H9 (cell line): ENCODE measurements around the gene HAUS2. TPM values are rescaled to one million over a fixed set of nuclear protein-coding genes. Genes with fewer than 3 reads are reported as not detected.

Source experiments
- DNase-seq: peaks from one replicate; pipeline ENCODE4 v3.0.0-alpha.2; 2017
- H2AFZ ChIP-seq: one replicate; pipeline ENCODE4 v1.6.1; 2013; ENCODE audit warnings: mild to moderate bottlenecking, low read length, control low read depth, moderate library complexity
- H2AK5ac ChIP-seq: 2 replicates; pipeline ENCODE4 v1.6.1; 2013; ENCODE audit warnings: low read length, control low read depth, mixed read lengths; ENCODE audit not compliant: insufficient read length
- H2BK120ac ChIP-seq: one replicate; pipeline ENCODE4 v1.6.1; 2013; ENCODE audit warnings: low read depth, mild to moderate bottlenecking, low read length, control low read depth, inconsistent platforms; ENCODE audit not compliant: poor library complexity, severe bottlenecking
- H2BK12ac ChIP-seq: 2 replicates; pipeline ENCODE4 v1.6.1; 2013; ENCODE audit warnings: low read length, control low read depth, mixed read lengths, low read depth; ENCODE audit not compliant: insufficient read length
- H2BK15ac ChIP-seq: 2 replicates; pipeline ENCODE4 v1.6.1; 2013; ENCODE audit warnings: low read depth, low read length, control low read depth
- H2BK20ac ChIP-seq: one replicate; pipeline ENCODE4 v1.6.1; 2013; ENCODE audit warnings: low read depth, mild to moderate bottlenecking, low read length, control low read depth, inconsistent platforms; ENCODE audit not compliant: poor library complexity, severe bottlenecking
- H2BK5ac ChIP-seq: 2 replicates; pipeline ENCODE4 v1.6.1; 2013; ENCODE audit warnings: low read length, control low read depth, mixed read lengths; ENCODE audit not compliant: insufficient read length
- H3K14ac ChIP-seq: 2 replicates; pipeline ENCODE4 v1.6.1; 2013; ENCODE audit warnings: low read length, control low read depth; ENCODE audit not compliant: insufficient read depth
- H3K18ac ChIP-seq: 2 replicates; pipeline ENCODE4 v1.6.1; 2013; ENCODE audit warnings: low read depth, mild to moderate bottlenecking, mixed read lengths, low read length, control low read depth; ENCODE audit not compliant: insufficient read length
- H3K23ac ChIP-seq: 2 replicates; pipeline ENCODE4 v1.6.1; 2013; ENCODE audit warnings: low read length, control low read depth, mixed read lengths, low read depth; ENCODE audit not compliant: insufficient read length
- H3K23me2 ChIP-seq: 2 replicates; pipeline ENCODE4 v1.6.1; 2013; ENCODE audit warnings: low read depth, mild to moderate bottlenecking, mixed read lengths, low read length, control low read depth; ENCODE audit not compliant: insufficient read length, poor library complexity, severe bottlenecking
- H3K27ac ChIP-seq: 2 replicates; pipeline ENCODE4 v1.5.1; 2013; ENCODE audit warnings: low read length, control low read depth, mixed read lengths, low read depth; ENCODE audit not compliant: insufficient read length
- H3K27me3 ChIP-seq: 2 replicates; pipeline ENCODE4 v1.6.1; 2013; ENCODE audit warnings: low read length, control low read depth, inconsistent platforms; ENCODE audit not compliant: insufficient read depth
- H3K4ac ChIP-seq: 2 replicates; pipeline ENCODE4 v1.6.1; 2013; ENCODE audit warnings: low read depth, mild to moderate bottlenecking, control low read depth, inconsistent platforms, low read length, moderate library complexity
- H3K4me1 ChIP-seq: 2 replicates; pipeline ENCODE4 v1.6.1; 2013; ENCODE audit warnings: low read length, control low read depth, inconsistent platforms; ENCODE audit not compliant: insufficient read depth
- H3K4me2 ChIP-seq: 2 replicates; pipeline ENCODE4 v1.6.1; 2013; ENCODE audit warnings: low read length, control low read depth, mixed read lengths; ENCODE audit not compliant: insufficient read length, insufficient read depth
- H3K56ac ChIP-seq: 2 replicates; pipeline ENCODE4 v1.6.1; 2013; ENCODE audit warnings: low read depth, mild to moderate bottlenecking, mixed read lengths, low read length, control low read depth; ENCODE audit not compliant: insufficient read length
- H3K79me1 ChIP-seq: 2 replicates; pipeline ENCODE4 v1.6.1; 2013; ENCODE audit warnings: low read depth, mild to moderate bottlenecking, moderate library complexity, low read length, control low read depth, inconsistent platforms; ENCODE audit not compliant: insufficient read depth, poor library complexity, severe bottlenecking
- H3K79me2 ChIP-seq: 2 replicates; pipeline ENCODE4 v1.6.1; 2013; ENCODE audit warnings: low read length, control low read depth, inconsistent platforms; ENCODE audit not compliant: insufficient read depth
- H3K9ac ChIP-seq: 2 replicates; pipeline ENCODE4 v1.6.1; 2013; ENCODE audit warnings: low read length, control low read depth, mixed read lengths; ENCODE audit not compliant: insufficient read length; ENCODE audit errors: extremely low read depth
- H3K9me3 ChIP-seq: one replicate; pipeline ENCODE4 v1.6.1; 2013; ENCODE audit warnings: low read depth, low read length, inconsistent platforms; ENCODE audit not compliant: control insufficient read depth
- H3T11ph ChIP-seq: one replicate; pipeline ENCODE4 v1.6.1; 2013; ENCODE audit warnings: mild to moderate bottlenecking, low read length, control low read depth, inconsistent platforms
- H4K20me1 ChIP-seq: one replicate; pipeline ENCODE4 v1.6.1; 2013; ENCODE audit not compliant: control insufficient read depth, insufficient read length, insufficient read depth
- H4K5ac ChIP-seq: 2 replicates; pipeline ENCODE4 v1.6.1; 2013; ENCODE audit warnings: low read depth, mild to moderate bottlenecking, mixed read lengths, low read length, control low read depth; ENCODE audit not compliant: insufficient read length
- H4K8ac ChIP-seq: replicated peaks from 2 replicates; pipeline ENCODE4 v1.6.1; 2013; ENCODE audit warnings: low read length, control low read depth, mixed read lengths, low read depth; ENCODE audit not compliant: insufficient read length
- H4K91ac ChIP-seq: 2 replicates; pipeline ENCODE4 v1.6.1; 2013; ENCODE audit warnings: low read depth, mild to moderate bottlenecking, moderate library complexity, mixed read lengths, low read length, control low read depth; ENCODE audit not compliant: insufficient read length
- H3K27ac Mint-ChIP-seq, 3 experiments: 2 replicates in 2 of 3; 3 replicates in 1 of 3; pipeline ENCODE4 v1.8.0; 2020 to 2021; ENCODE audit warnings: mixed read lengths in 3 of 3, mild to moderate bottlenecking in 1 of 3, moderate library complexity in 1 of 3
- H3K27me3 Mint-ChIP-seq: 2 replicates; pipeline ENCODE4 v1.8.0; 2021; ENCODE audit warnings: low read depth, mild to moderate bottlenecking, moderate library complexity, mixed read lengths
- H3K36me3 Mint-ChIP-seq, 3 experiments: 2 replicates in 2 of 3; 3 replicates in 1 of 3; pipeline ENCODE4 v1.8.0; 2020 to 2021; ENCODE audit warnings: low read depth in 3 of 3, mixed read lengths in 3 of 3; ENCODE audit not compliant: insufficient read depth in 1 of 3
- H3K4me1 Mint-ChIP-seq, 2 experiments: 2 replicates each; pipeline ENCODE4 v1.8.0; 2020; ENCODE audit warnings: mixed read lengths in 2 of 2
- H3K4me3 Mint-ChIP-seq, 2 experiments: 2 replicates in 1 of 2; 3 replicates in 1 of 2; pipeline ENCODE4 v1.8.0; 2020 to 2021; ENCODE audit warnings: mild to moderate bottlenecking in 2 of 2, mixed read lengths in 2 of 2, moderate library complexity in 1 of 2
- H3K9me3 Mint-ChIP-seq, 2 experiments: 2 replicates in 1 of 2; 3 replicates in 1 of 2; pipeline ENCODE4 v1.8.0; 2020; ENCODE audit warnings: mild to moderate bottlenecking in 2 of 2, mixed read lengths in 2 of 2, moderate library complexity in 1 of 2
- WGBS: extraction: QIAGEN DNeasy Blood & Tissue Kit; methylation state at CpG from one replicate; pipeline ENCODE4 v1.1.7; 2013; ENCODE audit warnings: missing lambda C conversion rate, low lambda C conversion rate, mixed read lengths; ENCODE audit not compliant: insufficient read length; ENCODE audit errors: extremely low coverage; 5-methylcytosine and 5-hydroxymethylcytosine counted together
- total RNA-seq: library from RNA; stranded (reverse); gene quantifications from 2 replicates; pipeline ENCODE4 v1.2.1, GENCODE V29; 2021
- TF ChIP-seq, protein P1 (sequence below): fragments of 200-600 bp; sonication (generic); conservative IDR thresholded peaks from 3 replicates; pipeline ENCODE4 v1.8.0; 2021; ENCODE audit warnings: antibody characterized with exemption, mild to moderate bottlenecking

The HAUS2 gene
- total RNA-seq, 1 experiment from 2014 or later = 42.5 TPM

DNA sequence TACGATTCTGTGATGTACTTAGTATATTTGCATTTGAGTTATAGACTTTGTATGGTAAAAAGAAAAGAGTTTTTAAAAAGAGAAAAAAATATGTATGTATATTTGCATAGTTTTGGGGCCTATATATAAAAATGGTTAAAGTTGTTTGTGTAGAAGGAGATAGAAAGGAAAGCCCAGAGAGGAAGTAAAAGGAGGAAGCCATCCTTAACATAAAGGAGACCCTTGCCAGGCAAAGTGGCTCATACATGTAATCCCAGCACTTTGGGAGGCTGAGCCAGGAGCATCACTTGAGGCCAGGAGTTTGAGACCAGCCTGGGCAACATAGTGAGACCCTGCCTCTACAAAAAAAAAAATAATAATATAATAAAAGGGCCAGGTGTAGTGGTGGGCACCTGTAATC, 44.8 kb upstream of the HAUS2 start:
- TF ChIP-seq, protein P1, sequence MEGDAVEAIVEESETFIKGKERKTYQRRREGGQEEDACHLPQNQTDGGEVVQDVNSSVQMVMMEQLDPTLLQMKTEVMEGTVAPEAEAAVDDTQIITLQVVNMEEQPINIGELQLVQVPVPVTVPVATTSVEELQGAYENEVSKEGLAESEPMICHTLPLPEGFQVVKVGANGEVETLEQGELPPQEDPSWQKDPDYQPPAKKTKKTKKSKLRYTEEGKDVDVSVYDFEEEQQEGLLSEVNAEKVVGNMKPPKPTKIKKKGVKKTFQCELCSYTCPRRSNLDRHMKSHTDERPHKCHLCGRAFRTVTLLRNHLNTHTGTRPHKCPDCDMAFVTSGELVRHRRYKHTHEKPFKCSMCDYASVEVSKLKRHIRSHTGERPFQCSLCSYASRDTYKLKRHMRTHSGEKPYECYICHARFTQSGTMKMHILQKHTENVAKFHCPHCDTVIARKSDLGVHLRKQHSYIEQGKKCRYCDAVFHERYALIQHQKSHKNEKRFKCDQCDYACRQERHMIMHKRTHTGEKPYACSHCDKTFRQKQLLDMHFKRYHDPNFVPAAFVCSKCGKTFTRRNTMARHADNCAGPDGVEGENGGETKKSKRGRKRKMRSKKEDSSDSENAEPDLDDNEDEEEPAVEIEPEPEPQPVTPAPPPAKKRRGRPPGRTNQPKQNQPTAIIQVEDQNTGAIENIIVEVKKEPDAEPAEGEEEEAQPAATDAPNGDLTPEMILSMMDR = no peak
- Mint-ChIP-seq H3K27ac (no peak overlapping the region), H3K36me3 (peaks cover 0 to 6% (median 5%) of the 10 kb centered on the region in 3 experiments; a peak in 5 of 7 replicates), H3K27me3 (no peaks in the 10 kb centered on the region), H3K9me3 (no peaks in the 10 kb centered on the region), H3K4me1 (peaks cover 16 to 17% of the 10 kb centered on the region in 2 experiments), H3K4me3 (no peak overlapping the region)
- no peak overlapping the region for H3K27ac ChIP-seq
- H4K91ac ChIP-seq = no peak overlapping the region
- no peak overlapping the region for H3K18ac ChIP-seq
- H3K14ac ChIP-seq = no peak overlapping the region
- H2BK5ac ChIP-seq = no peak overlapping the region
- H2BK120ac ChIP-seq = no peak overlapping the region
- H3K9me3 ChIP-seq = no peaks in the 10 kb centered on the region
- H3K9ac ChIP-seq = no peak overlapping the region
- H3K79me1 ChIP-seq = peaks cover 5% of the 10 kb centered on the region
- H3K56ac ChIP-seq = no peak overlapping the region
- no peaks in the 10 kb centered on the region for H3K27me3 ChIP-seq
- no peak overlapping the region for H2AFZ ChIP-seq
- no peak overlapping the region for H3K4ac ChIP-seq
- DNase-seq = no peak
- no peaks in the 10 kb centered on the region for H4K20me1 ChIP-seq
- H4K8ac ChIP-seq = no peak overlapping the region
- no peak overlapping the region for H2BK20ac ChIP-seq
- H3K79me2 ChIP-seq = peaks cover 2% of the 10 kb centered on the region; the same call in 1 of the 2 replicates
- WGBS = 100% methylated on average over 1 of the region's 1 CpG
- H2AK5ac ChIP-seq = no peak overlapping the region
- no peak overlapping the region for H3K4me2 ChIP-seq
- H3K23ac ChIP-seq = no peak overlapping the region
- H2BK15ac ChIP-seq = no peak overlapping the region
- peaks cover 4% of the 10 kb centered on the region; the same call in 1 of the 2 replicates for H3K4me1 ChIP-seq
- no peak overlapping the region for H2BK12ac ChIP-seq
- H3T11ph ChIP-seq = no peak overlapping the region
- H4K5ac ChIP-seq = no peak overlapping the region
- H3K23me2 ChIP-seq = no peaks in the 10 kb centered on the region
